Measurements from ENCODE around the gene PLEKHG4B. TPM values are rescaled to one million over a fixed set of nuclear protein-coding genes. Genes with fewer than 3 reads are reported as not detected.

The PLEKHG4B gene
- total RNA-seq, 1 donor from 2014 or later: not detected

- FAIRE-seq: no peak
- Histone ChIP-seq H3K36me3 (ENCODE audit: control insufficient read depth, insufficient read depth, low read length) (no peaks in the 10 kb centered on the region), H3K27me3 (ENCODE audit: control insufficient read depth, insufficient read depth, low read length) (peaks cover 15% of the 10 kb centered on the region), H3K4me3 (ENCODE audit: low read depth, low read length) (no peak overlapping the region)
- no peak for DNase-seq (ENCODE audit: low read depth)
- no peak for TF ChIP-seq CTCF (IDR thresholded peaks at IDR 0.05; ENCODE audit: insufficient read depth, low read length, severe bottlenecking)
Observed at GRCh38 chr5:93221-93980, 1.4 kb downstream of the PLEKHG4B start.

GRCh38 chr5:94113-94892 lies 2.3 kb downstream of the PLEKHG4B start:
- DNase-seq (ENCODE audit: low read depth) (no peak), FAIRE-seq (no peak)
- no peak overlapping the region for H3K4me3 ChIP-seq (ENCODE audit: low read depth, low read length)
- H3K36me3 ChIP-seq (ENCODE audit: control insufficient read depth, insufficient read depth, low read length): no peaks in the 10 kb centered on the region
- peaks cover 15% of the 10 kb centered on the region for H3K27me3 ChIP-seq (ENCODE audit: control insufficient read depth, insufficient read depth, low read length)
- TF ChIP-seq CTCF (IDR thresholded peaks at IDR 0.05; ENCODE audit: insufficient read depth, low read length, severe bottlenecking): no peak

GRCh38 chr5:95241-95980 lies 3.4 kb downstream of the PLEKHG4B start:
- Histone ChIP-seq H3K36me3 (ENCODE audit: control insufficient read depth, insufficient read depth, low read length) (no peaks in the 10 kb centered on the region), H3K4me3 (ENCODE audit: low read depth, low read length) (no peak overlapping the region), H3K27me3 (ENCODE audit: control insufficient read depth, insufficient read depth, low read length) (peaks cover 15% of the 10 kb centered on the region)
- TF ChIP-seq CTCF (IDR thresholded peaks at IDR 0.05; ENCODE audit: insufficient read depth, low read length, severe bottlenecking): no peak
- DNase-seq (ENCODE audit: low read depth): no peak
- no peak for FAIRE-seq

- H3K4me3 ChIP-seq (ENCODE audit: low read depth, low read length): no peak overlapping the region
- no peaks in the 10 kb centered on the region for H3K36me3 ChIP-seq (ENCODE audit: control insufficient read depth, insufficient read depth, low read length)
- TF ChIP-seq CTCF (IDR thresholded peaks at IDR 0.05; ENCODE audit: insufficient read depth, low read length, severe bottlenecking): no peak
- DNase-seq (ENCODE audit: low read depth): no peak
- FAIRE-seq: peak; percentile 60
- peaks cover 8% of the 10 kb centered on the region for H3K27me3 ChIP-seq (ENCODE audit: control insufficient read depth, insufficient read depth, low read length)
Observed at GRCh38 chr5:96976-97660, 5.2 kb downstream of the PLEKHG4B start.

GRCh38 chr5:99815-100214 lies 7.8 kb downstream of the PLEKHG4B start:
- Histone ChIP-seq H3K27me3 (ENCODE audit: control insufficient read depth, insufficient read depth, low read length) (peaks cover 4% of the 10 kb centered on the region), H3K4me3 (ENCODE audit: low read depth, low read length) (no peak overlapping the region), H3K36me3 (ENCODE audit: control insufficient read depth, insufficient read depth, low read length) (no peaks in the 10 kb centered on the region)
- DNase-seq (ENCODE audit: low read depth) (no peak), FAIRE-seq (no peak)
- no peak for TF ChIP-seq CTCF (IDR thresholded peaks at IDR 0.05; ENCODE audit: insufficient read depth, low read length, severe bottlenecking)
